A673 (cell line): Measurements from ENCODE around the gene MLC1. TPM values are rescaled to one million over a fixed set of nuclear protein-coding genes. Genes with fewer than 3 reads are reported as not detected.

Experiments
- BruUV-seq: library from RNA; stranded (reverse); fragments of 400-500 nt; replicated peaks from 2 replicates; lab custom pipeline; 2021; lab: Mats Ljungman, UMichigan
- CTCF ChIA-PET: fragments of 300-600 bp; sonication (Branson Sonifier 250); formaldehyde crosslinking; loops from one replicate; lab custom pipeline; 2022; ENCODE audit warnings: antibody characterized with exemption; lab: Charles Lee
- POLR2A ChIA-PET: fragments of 300-600 bp; sonication (Branson Sonifier 250); formaldehyde crosslinking; loops from one replicate; lab custom pipeline; 2022; ENCODE audit warnings: antibody characterized with exemption; ENCODE audit not compliant: low non-redundant PET; lab: Charles Lee
- DNase-seq: peaks from one replicate; pipeline ENCODE4 v3.0.0-alpha.2; 2015; ENCODE audit warnings: low spot score
- H3K27ac ChIP-seq: fragments of 200-600 bp; sonication (generic); 2 replicates; pipeline ENCODE4 v1.5.1; 2016; ENCODE audit warnings: mixed run types, low read depth, mild to moderate bottlenecking, mixed read lengths, antibody characterized with exemption, low read length; ENCODE audit not compliant: poor library complexity, severe bottlenecking
- H3K27me3 ChIP-seq: fragments of 200-600 bp; sonication (generic); replicated peaks from 2 replicates; pipeline ENCODE4 v1.6.1; 2017; ENCODE audit warnings: mixed run types, low read depth, mild to moderate bottlenecking, mixed read lengths, antibody characterized with exemption, low read length; ENCODE audit not compliant: insufficient read depth, poor library complexity
- H3K36me3 ChIP-seq: fragments of 200-600 bp; sonication (generic); 2 replicates; pipeline ENCODE4 v1.6.1; 2016; ENCODE audit warnings: mixed run types, mild to moderate bottlenecking, mixed read lengths, antibody characterized with exemption, low read length; ENCODE audit not compliant: insufficient read depth, poor library complexity, severe bottlenecking
- H3K4me1 ChIP-seq: fragments of 200-600 bp; sonication (generic); 2 replicates; pipeline ENCODE4 v1.6.1; 2017; ENCODE audit warnings: mixed run types, mild to moderate bottlenecking, mixed read lengths, antibody characterized with exemption, low read length; ENCODE audit not compliant: insufficient read depth, poor library complexity, severe bottlenecking
- H3K4me3 ChIP-seq: fragments of 200-600 bp; sonication (generic); 2 replicates; pipeline ENCODE4 v1.5.1; 2016; ENCODE audit warnings: low read depth, mixed run types, mild to moderate bottlenecking, mixed read lengths, low read length; ENCODE audit not compliant: poor library complexity, severe bottlenecking
- H3K9me3 ChIP-seq: fragments of 200-600 bp; sonication (generic); 2 replicates; pipeline ENCODE4 v1.6.1; 2016; ENCODE audit warnings: mixed run types, low read depth, mild to moderate bottlenecking, mixed read lengths, antibody characterized with exemption, low read length; ENCODE audit not compliant: poor library complexity, severe bottlenecking
- CTCF ChIP-seq: fragments of 300-800, 200-600 bp; sonication (generic); conservative IDR thresholded peaks from 2 replicates; pipeline ENCODE4 v1.5.1; 2017; ENCODE audit warnings: low read depth, mild to moderate bottlenecking, antibody characterized with exemption, low read length, moderate library complexity, mixed read lengths
- EZH2 ChIP-seq: fragments of 200-600 bp; sonication (generic); IDR thresholded peaks from 2 replicates; pipeline ENCODE4 v1.6.1; 2017; ENCODE audit warnings: borderline replicate concordance, low read depth, mild to moderate bottlenecking, mixed read lengths, antibody characterized with exemption, low read length; ENCODE audit not compliant: poor library complexity, severe bottlenecking
- intact Hi-C: fragments of 100-400 bp; cut with micrococcal nuclease; formaldehyde crosslinking; loops from one replicate; pipeline ENCODE4 v1.10.0; 2022; ENCODE audit not compliant: unreplicated experiment
- total RNA-seq: library from RNA; stranded (reverse); gene quantifications from 2 replicates; pipeline ENCODE4 v1.2.3, GENCODE V29; 2021

MLC1 gene
- total RNA-seq, 1 experiment from 2014 or later = 0.75 TPM

GRCh38 chr22:50129121-50129736, 44.0 kb upstream of the MLC1 start:
- intact Hi-C loops = no loop called here
- Histone ChIP-seq H3K27ac (no peak overlapping the region), H3K4me1 (no peaks in the 10 kb centered on the region), H3K27me3 (no peaks in the 10 kb centered on the region), H3K36me3 (no peaks in the 10 kb centered on the region), H3K9me3 (no peaks in the 10 kb centered on the region), H3K4me3 (no peak overlapping the region)
- BruUV-seq = no TSS peak
- no peak for DNase-seq
- no peak for TF ChIP-seq EZH2
- no peak for TF ChIP-seq CTCF
- POLR2A ChIA-PET = interaction anchor here (0.6 kb wide), 1 partner anchor 10 kb away, joined by 4 read pairs; no protein-coding TSS in a partner anchor
- CTCF ChIA-PET = no interaction called here

GRCh38 chr22:50125029-50125428, 39.8 kb upstream of the MLC1 start:
- H3K36me3 ChIP-seq = no peaks in the 10 kb centered on the region
- H3K4me3 ChIP-seq = no peak overlapping the region
- DNase-seq = no peak
- POLR2A ChIA-PET = no interaction called here
- no peaks in the 10 kb centered on the region for H3K4me1 ChIP-seq
- H3K9me3 ChIP-seq = no peaks in the 10 kb centered on the region
- no peak for TF ChIP-seq CTCF
- TF ChIP-seq EZH2 = no peak
- CTCF ChIA-PET = no interaction called here
- no peak overlapping the region for H3K27ac ChIP-seq
- H3K27me3 ChIP-seq = no peaks in the 10 kb centered on the region
- intact Hi-C loops = no loop called here
- BruUV-seq = no TSS peak

GRCh38 chr22:50123119-50123518, 37.9 kb upstream of the MLC1 start:
- Histone ChIP-seq H3K36me3 (no peaks in the 10 kb centered on the region), H3K27me3 (no peaks in the 10 kb centered on the region), H3K4me1 (no peaks in the 10 kb centered on the region), H3K27ac (no peak overlapping the region), H3K4me3 (no peak overlapping the region), H3K9me3 (no peaks in the 10 kb centered on the region)
- no TSS peak for BruUV-seq
- TF ChIP-seq CTCF (no peak), EZH2 (no peak)
- CTCF ChIA-PET = no interaction called here
- intact Hi-C loops = no loop called here
- DNase-seq = no peak
- POLR2A ChIA-PET = interaction anchor here (0.7 kb wide), 1 partner anchor 29 kb away, joined by 3 read pairs; no protein-coding TSS in a partner anchor
